GM12872 (cell line): ENCODE results near the gene DLD.

ENCODE experiments used
- CTCF ChIP-seq: IDR thresholded peaks from 3 replicates; pipeline ENCODE4 v1.5.1; 2011; ENCODE audit warnings: low read depth, mild to moderate bottlenecking, low read length, moderate library complexity; ENCODE audit not compliant: insufficient read depth

The DLD gene

GRCh38 chr7:107962817-107963216 is 71.8 kb downstream of the DLD start:
- TF ChIP-seq CTCF: no peak

- TF ChIP-seq CTCF: no peak
These were observed 73.5 kb downstream of the DLD start for GRCh38 chr7:107964510-107964909.

GRCh38 chr7:107966711-107967110 is 75.7 kb downstream of the DLD start:
- no peak for TF ChIP-seq CTCF

- no peak for TF ChIP-seq CTCF
These were observed 76.4 kb downstream of the DLD start for GRCh38 chr7:107967420-107967819.

- TF ChIP-seq CTCF: no peak
These were observed 77.5 kb downstream of the DLD start for GRCh38 chr7:107968449-107968848.

GRCh38 chr7:107969856-107970255 is 78.9 kb downstream of the DLD start:
- no peak for TF ChIP-seq CTCF
